HEK293 (cell line): ENCODE measurements around the gene TMCC1.
"Not testable (repeated sequence)": the region's sequence is repeated elsewhere in the genome, so short reads cannot be mapped to it uniquely, and the experiment has no call there.

Experiments used
- CTCF ChIA-PET: fragments of 350-600 bp; formaldehyde crosslinking; extraction: SDS; loops from one replicate; lab custom pipeline; 2021; ENCODE audit warnings: antibody characterized with exemption; lab: Yijun Ruan, JAX
- POLR2A ChIA-PET: fragments of 300-600 bp; formaldehyde crosslinking; extraction: SDS; loops from one replicate; lab custom pipeline; 2020; ENCODE audit warnings: antibody characterized with exemption, inconsistent platforms; lab: Yijun Ruan, JAX
- H3K27ac ChIP-seq: fragments of 200-500 bp; sonication (Bioruptor generic); 2 replicates; pipeline ENCODE4 v1.5.1; 2014; ENCODE audit warnings: low read depth, low read length, control low read depth, inconsistent platforms; ENCODE audit errors: extremely low read depth
- H3K36me3 ChIP-seq, 2 experiments: fragments of 200-500 bp in 1 of 2; sonication (Bioruptor generic) in 1 of 2; 1 replicate in 1 of 2; 2 replicates in 1 of 2; pipeline ENCODE4 v1.5.1; 2014 to 2017; ENCODE audit warnings: inconsistent platforms in 2 of 2, low read length in 2 of 2; ENCODE audit not compliant: control insufficient read depth in 2 of 2, insufficient read depth in 1 of 2
- H3K4me1 ChIP-seq: fragments of 200-500 bp; sonication (Bioruptor generic); 2 replicates; pipeline ENCODE4 v1.5.1; 2014; ENCODE audit warnings: mild to moderate bottlenecking, low read length, inconsistent platforms; ENCODE audit not compliant: control insufficient read depth, insufficient read depth
- H3K4me3 ChIP-seq: 2 replicates; pipeline ENCODE4 v1.5.1; 2011; ENCODE audit warnings: low read depth, mild to moderate bottlenecking, control low read depth, low read length, moderate library complexity
- H3K9me3 ChIP-seq: fragments of 200-500 bp; sonication (Bioruptor generic); 2 replicates; pipeline ENCODE4 v1.5.1; 2014; ENCODE audit warnings: low read depth, low read length, inconsistent platforms; ENCODE audit not compliant: control insufficient read depth, insufficient read depth
- AEBP2 ChIP-seq: fragments of 450-650 bp; formaldehyde crosslinking; IDR thresholded peaks from 2 replicates; pipeline ENCODE4 v1.5.1; 2016; ENCODE audit warnings: missing biosample characterization, missing genetic modification characterization, borderline replicate concordance
- GFI1B ChIP-seq: fragments of 450-650 bp; formaldehyde crosslinking; IDR thresholded peaks from 2 replicates; pipeline ENCODE4 v1.5.1; 2016; ENCODE audit warnings: missing biosample characterization, missing genetic modification characterization
- IKZF3 ChIP-seq: fragments of 450-650 bp; IDR thresholded peaks from 2 replicates; pipeline ENCODE4 v1.5.0; 2018; ENCODE audit warnings: missing biosample characterization, mild to moderate bottlenecking, missing genetic modification characterization, moderate library complexity
- KLF1 ChIP-seq: fragments of 450-650 bp; formaldehyde crosslinking; IDR thresholded peaks from 2 replicates; pipeline ENCODE4 v1.5.1; 2016; ENCODE audit warnings: missing biosample characterization, missing genetic modification characterization
- KLF8 ChIP-seq: fragments of 450-650 bp; formaldehyde crosslinking; IDR thresholded peaks from 2 replicates; pipeline ENCODE4 v1.5.1; 2016; ENCODE audit warnings: missing biosample characterization, missing genetic modification characterization
- MZF1 ChIP-seq: fragments of 450-650 bp; formaldehyde crosslinking; IDR thresholded peaks from 2 replicates; pipeline ENCODE4 v1.5.1; 2017; ENCODE audit warnings: missing biosample characterization, missing genetic modification characterization, borderline replicate concordance
- OSR2 ChIP-seq: fragments of 450-650 bp; formaldehyde crosslinking; IDR thresholded peaks from 2 replicates; pipeline ENCODE4 v1.5.1; 2016; ENCODE audit warnings: missing biosample characterization, missing genetic modification characterization
- PATZ1 ChIP-seq: fragments of 450-650 bp; formaldehyde crosslinking; IDR thresholded peaks from 2 replicates; pipeline ENCODE4 v1.5.1; 2016; ENCODE audit warnings: missing biosample characterization, missing genetic modification characterization
- PRDM4 ChIP-seq: fragments of 450-650 bp; formaldehyde crosslinking; IDR thresholded peaks from 2 replicates; pipeline ENCODE4 v1.5.1; 2017; ENCODE audit warnings: missing biosample characterization, missing genetic modification characterization
- ZBTB49 ChIP-seq: fragments of 450-650 bp; formaldehyde crosslinking; IDR thresholded peaks from 2 replicates; pipeline ENCODE4 v1.5.1; 2016; ENCODE audit warnings: missing biosample characterization, missing genetic modification characterization, low read depth
- ZFP41 ChIP-seq: fragments of 450-650 bp; formaldehyde crosslinking; IDR thresholded peaks from 2 replicates; pipeline ENCODE4 v1.5.1; 2016; ENCODE audit warnings: missing biosample characterization, missing genetic modification characterization, borderline replicate concordance
- ZFP69B ChIP-seq: fragments of 450-650 bp; formaldehyde crosslinking; IDR thresholded peaks from 2 replicates; pipeline ENCODE4 v1.5.1; 2016; ENCODE audit warnings: missing biosample characterization, missing genetic modification characterization
- ZNF146 ChIP-seq: fragments of 450-650 bp; formaldehyde crosslinking; IDR thresholded peaks from 2 replicates; pipeline ENCODE4 v1.5.1; 2016; ENCODE audit warnings: missing biosample characterization, missing genetic modification characterization
- ZNF174 ChIP-seq: fragments of 450-650 bp; formaldehyde crosslinking; IDR thresholded peaks from 2 replicates; pipeline ENCODE4 v1.5.0; 2017; ENCODE audit warnings: missing biosample characterization, mild to moderate bottlenecking, missing genetic modification characterization
- ZNF37A ChIP-seq: fragments of 450-650 bp; IDR thresholded peaks from 2 replicates; pipeline ENCODE4 v1.5.1; 2018; ENCODE audit warnings: missing biosample characterization, missing genetic modification characterization
- ZNF394 ChIP-seq: fragments of 450-650 bp; formaldehyde crosslinking; IDR thresholded peaks from 2 replicates; pipeline ENCODE4 v1.5.1; 2016; ENCODE audit warnings: missing biosample characterization, missing genetic modification characterization, mild to moderate bottlenecking, moderate library complexity, borderline replicate concordance
- ZNF530 ChIP-seq: fragments of 450-650 bp; formaldehyde crosslinking; IDR thresholded peaks from 2 replicates; pipeline ENCODE4 v1.5.1; 2016; ENCODE audit warnings: low read depth, missing biosample characterization, missing genetic modification characterization
- ZNF624 ChIP-seq: fragments of 450-650 bp; formaldehyde crosslinking; IDR thresholded peaks from 2 replicates; pipeline ENCODE4 v1.5.1; 2017; ENCODE audit warnings: missing biosample characterization, missing genetic modification characterization
- ZNF768 ChIP-seq: fragments of 450-650 bp; formaldehyde crosslinking; IDR thresholded peaks from 2 replicates; pipeline ENCODE4 v1.5.1; 2018; ENCODE audit warnings: missing biosample characterization, mild to moderate bottlenecking, missing genetic modification characterization
- ZNF777 ChIP-seq: fragments of 450-650 bp; formaldehyde crosslinking; IDR thresholded peaks from 2 replicates; pipeline ENCODE4 v1.5.1; 2017; ENCODE audit warnings: missing biosample characterization, missing genetic modification characterization, borderline replicate concordance
- ZSCAN30 ChIP-seq: fragments of 450-650 bp; IDR thresholded peaks from 2 replicates; pipeline ENCODE4 v1.5.1; 2018; ENCODE audit warnings: missing biosample characterization, mild to moderate bottlenecking, missing genetic modification characterization, moderate library complexity

Gene TMCC1

GRCh38 chr3:129834580-129834979, 58.9 kb downstream of the TMCC1 start (continued):
- TF ChIP-seq AEBP2 (tag by site-specific recombination) (no peak), ZFP41 (tag by site-specific recombination) (no peak), ZNF768 (tag by site-specific recombination) (no peak), ZNF174 (tag by site-specific recombination) (no peak), IKZF3 (tag by site-specific recombination) (no peak), GFI1B (tag by site-specific recombination) (no peak), ZFP69B (tag by site-specific recombination) (no peak), PRDM4 (tag by site-specific recombination) (no peak)
- TF ChIP-seq, all 188 proteins: peak for 0

GRCh38 chr3:129831942-129832341, 61.6 kb downstream of the TMCC1 start:
- peak; percentile 51; the same call in 1 of the 2 replicates for TF ChIP-seq ZNF394
- peak; percentile 70 for TF ChIP-seq KLF1 (tag by site-specific recombination)
- 0 out of 2 replicates have a peak, but pooled peaks have one; percentile 25 for TF ChIP-seq KLF8
- 0 out of 2 replicates have a peak, but pooled peaks have one; percentile 39 for TF ChIP-seq PATZ1 (tag by site-specific recombination)
- CTCF ChIA-PET, result interaction anchor here (0.8 to 2.6 kb wide), 5 partner anchors 24 to 342 kb away, joined by 3 to 12 read pairs (median 5); no protein-coding TSS in a partner anchor
- H3K4me3 ChIP-seq, H3K27ac ChIP-seq, H3K4me1 ChIP-seq, H3K9me3 ChIP-seq, POLR2A ChIA-PET, H3K36me3 ChIP-seq: not testable (repeated sequence)

GRCh38 chr3:129831503-129831902, 62.0 kb downstream of the TMCC1 start:
- Histone ChIP-seq H3K4me3 (no peak overlapping the region), H3K4me1 (peaks cover 1% of the 10 kb centered on the region; the same call in 1 of the 2 replicates), H3K9me3 (no peaks in the 10 kb centered on the region)
- CTCF ChIA-PET, result interaction anchor here (0.8 to 2.6 kb wide), 4 partner anchors 24 to 341 kb away, joined by 3 to 12 read pairs (median 4); no protein-coding TSS in a partner anchor
- POLR2A ChIA-PET, result no interaction called here
- TF ChIP-seq ZNF777 (tag by site-specific recombination) (no peak), MZF1 (tag by site-specific recombination) (no peak), ZNF530 (tag by site-specific recombination) (no peak), ZNF146 (tag by site-specific recombination) (no peak), ZNF624 (tag by site-specific recombination) (no peak), OSR2 (tag by site-specific recombination) (no peak), ZBTB49 (no peak), ZSCAN30 (no peak), ZNF37A (tag by site-specific recombination) (no peak), ZNF768 (tag by site-specific recombination) (no peak)
- TF ChIP-seq, all 188 proteins: peak for 0
- Histone ChIP-seq H3K27ac (no peak overlapping the region), H3K36me3 (peaks cover 0 to 4% of the 10 kb centered on the region in 2 experiments; a peak in 1 of 3 replicates)
